Measurements from ENCODE around the gene TLK2. TPM values are rescaled to one million over a fixed set of nuclear protein-coding genes. Genes with fewer than 3 reads are reported as not detected.

TLK2 gene
- total RNA-seq, 2 experiments from 2014 or later: 36.6 to 58.9 TPM

GRCh38 chr17:62637809-62638208 lies 159.2 kb downstream of the TLK2 start:
- no peak overlapping the region for H2AFZ ChIP-seq (ENCODE audit: low read length)
- intact Hi-C loops (cut with micrococcal nuclease; ENCODE audit: unreplicated experiment): no loop called here
- no peaks in the 10 kb centered on the region for H3K4me1 ChIP-seq (ENCODE audit: insufficient read depth, low read length, poor library complexity, severe bottlenecking)
- no peaks in the 10 kb centered on the region for H3K9me3 ChIP-seq (ENCODE audit: low read length)
- DNase-seq (ENCODE audit: low spot score): no peak
- H3K9me2 ChIP-seq (ENCODE audit: insufficient read depth, low read length): no peaks in the 10 kb centered on the region
- no peaks in the 10 kb centered on the region for H3K36me3 ChIP-seq (ENCODE audit: insufficient read depth, low read length)
- no peak overlapping the region for H3K4me2 ChIP-seq (ENCODE audit: low read length)
- ChIA-PET CTCF (ENCODE audit: unreplicated experiment) (no interaction called here), POLR2A (interaction anchor here (1.1 kb wide), 1 partner anchor 18 kb away, joined by 3 read pairs; no protein-coding TSS in a partner anchor)
- no peak overlapping the region for H3K27ac ChIP-seq (ENCODE audit: low read depth, low read length, poor library complexity, severe bottlenecking)
- H3K79me2 ChIP-seq (ENCODE audit: insufficient read depth, low read depth, low read length): no peaks in the 10 kb centered on the region
- TF ChIP-seq CTCF (conservative IDR thresholded peaks at IDR 0.05; ENCODE audit: low read length) (no peak), EZH2phosphoT487 (IDR thresholded peaks at IDR 0.05; ENCODE audit: borderline replicate concordance, low read depth, low read length) (no peak)
- H4K20me1 ChIP-seq (ENCODE audit: insufficient read depth, low read length): no peaks in the 10 kb centered on the region
- BruUV-seq (replicated peaks): no TSS peak
- no peak overlapping the region for H3K4me3 ChIP-seq (ENCODE audit: low read depth, low read length, poor library complexity, severe bottlenecking)

DNA sequence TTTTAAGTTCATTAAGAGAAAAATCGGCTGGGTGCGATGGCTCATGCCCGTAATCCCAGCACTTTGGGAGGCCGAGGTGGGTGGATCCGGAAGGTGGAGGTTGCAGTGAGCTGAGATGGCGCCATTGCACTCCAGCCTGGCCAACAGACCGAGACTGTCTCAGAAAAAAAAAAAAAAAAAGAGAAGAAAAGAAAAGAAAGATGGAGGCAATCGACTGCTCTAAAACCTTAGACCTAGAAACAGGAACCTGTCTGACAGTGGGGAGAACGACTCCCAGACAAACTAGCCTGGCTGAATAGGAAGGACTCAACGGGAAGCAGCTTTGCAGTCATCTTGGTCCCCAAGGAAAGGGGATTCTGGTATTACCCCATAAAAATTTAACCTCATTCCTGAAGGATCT lies 162.5 kb downstream of the TLK2 start:
- no peaks in the 10 kb centered on the region for H4K20me1 ChIP-seq (ENCODE audit: insufficient read depth, low read length)
- CTCF ChIA-PET (ENCODE audit: unreplicated experiment): no interaction called here
- no TSS peak for BruUV-seq (replicated peaks)

DNA sequence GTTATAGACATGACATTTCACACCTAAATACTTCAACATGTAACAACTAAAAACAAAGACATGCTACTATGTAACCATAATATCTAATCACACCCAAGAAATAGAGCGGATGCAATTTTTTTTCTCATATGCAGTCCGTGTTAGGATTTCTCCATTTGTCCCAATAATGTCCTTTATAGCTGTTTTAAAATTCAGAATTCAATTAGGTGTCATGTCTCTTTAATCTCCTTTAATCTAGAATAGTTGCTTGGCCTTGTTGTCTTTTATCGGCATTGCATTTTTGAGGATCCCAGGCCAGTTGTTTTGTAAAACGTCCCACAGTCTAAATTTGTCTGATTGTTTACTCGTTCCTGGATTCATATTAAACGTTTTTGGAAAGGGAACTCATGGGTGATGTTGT lies 163.3 kb downstream of the TLK2 start:
- POLR2A ChIA-PET: no interaction called here
- H3K9me2 ChIP-seq (ENCODE audit: insufficient read depth, low read length): no peaks in the 10 kb centered on the region
- no TSS peak for BruUV-seq (replicated peaks)
- no peaks in the 10 kb centered on the region for H3K36me3 ChIP-seq (ENCODE audit: insufficient read depth, low read length)
- H3K4me2 ChIP-seq (ENCODE audit: low read length): no peak overlapping the region
- no peak overlapping the region for H3K4me3 ChIP-seq (ENCODE audit: low read depth, low read length, poor library complexity, severe bottlenecking)
- TF ChIP-seq EZH2phosphoT487 (IDR thresholded peaks at IDR 0.05; ENCODE audit: borderline replicate concordance, low read depth, low read length) (no peak), CTCF (conservative IDR thresholded peaks at IDR 0.05; ENCODE audit: low read length) (no peak)
- H3K9me3 ChIP-seq (ENCODE audit: low read length): no peaks in the 10 kb centered on the region
- CTCF ChIA-PET (ENCODE audit: unreplicated experiment): no interaction called here
- H3K79me2 ChIP-seq (ENCODE audit: insufficient read depth, low read depth, low read length): no peaks in the 10 kb centered on the region
- DNase-seq (ENCODE audit: low spot score): no peak
- H4K20me1 ChIP-seq (ENCODE audit: insufficient read depth, low read length): no peaks in the 10 kb centered on the region
- no peak overlapping the region for H3K27ac ChIP-seq (ENCODE audit: low read depth, low read length, poor library complexity, severe bottlenecking)
- no peaks in the 10 kb centered on the region for H3K4me1 ChIP-seq (ENCODE audit: insufficient read depth, low read length, poor library complexity, severe bottlenecking)
- H2AFZ ChIP-seq (ENCODE audit: low read length): no peak overlapping the region
- intact Hi-C loops (cut with micrococcal nuclease; ENCODE audit: unreplicated experiment): no loop called here

More for the DNA sequence above, 162.5 kb downstream of the TLK2 start:
- Histone ChIP-seq H3K4me1 (ENCODE audit: insufficient read depth, low read length, poor library complexity, severe bottlenecking) (no peaks in the 10 kb centered on the region), H3K27ac (ENCODE audit: low read depth, low read length, poor library complexity, severe bottlenecking) (no peak overlapping the region), H3K4me3 (ENCODE audit: low read depth, low read length, poor library complexity, severe bottlenecking) (no peak overlapping the region), H3K36me3 (ENCODE audit: insufficient read depth, low read length) (no peaks in the 10 kb centered on the region), H3K9me3 (ENCODE audit: low read length) (no peaks in the 10 kb centered on the region), H2AFZ (ENCODE audit: low read length) (no peak overlapping the region), H3K9me2 (ENCODE audit: insufficient read depth, low read length) (no peaks in the 10 kb centered on the region), H3K4me2 (ENCODE audit: low read length) (no peak overlapping the region), H3K79me2 (ENCODE audit: insufficient read depth, low read depth, low read length) (no peaks in the 10 kb centered on the region)
- intact Hi-C loops (cut with micrococcal nuclease; ENCODE audit: unreplicated experiment): no loop called here
- POLR2A ChIA-PET: no interaction called here
- TF ChIP-seq EZH2phosphoT487 (IDR thresholded peaks at IDR 0.05; ENCODE audit: borderline replicate concordance, low read depth, low read length) (no peak), CTCF (conservative IDR thresholded peaks at IDR 0.05; ENCODE audit: low read length) (no peak)
- DNase-seq (ENCODE audit: low spot score): no peak

Measured in OCI-LY7 (cell line).